Kidney (tissue), 14 donors: ENCODE measurements around the gene OR1E1. TPM values are rescaled to one million over a fixed set of nuclear protein-coding genes. Genes with fewer than 3 reads are reported as not detected.
"Not testable (repeated sequence)": the region's sequence is repeated elsewhere in the genome, so short reads cannot be mapped to it uniquely, and the experiment has no call there.

ENCODE experiments used
- DNase-seq, 5 donors: peaks; one replicate each; pipeline ENCODE4 v3.0.0-alpha.2; 2013 to 2020
- FAIRE-seq: peaks from 2 replicates; lab custom pipeline; 2012; peaks lifted over from hg19 to GRCh38; lab: Jason Lieb, UNC
- H3K27ac ChIP-seq, 2 donors: one replicate each; pipeline ENCODE4 v1.7.0; 2013; ENCODE audit warnings: low read depth in 2 of 2, low read length in 2 of 2, inconsistent platforms in 1 of 2
- H3K27me3 ChIP-seq: one replicate; pipeline ENCODE4 v1.7.1; 2013; ENCODE audit warnings: low read length, inconsistent platforms; ENCODE audit not compliant: control insufficient read depth, insufficient read depth
- H3K36me3 ChIP-seq, 3 donors: one replicate each; pipeline versions ENCODE4 v1.7.0 to v1.7.1; 2013; ENCODE audit warnings: low read length in 3 of 3, control low read depth in 1 of 3, inconsistent platforms in 1 of 3; ENCODE audit not compliant: insufficient read depth in 3 of 3, control insufficient read depth in 2 of 3
- H3K4me1 ChIP-seq, 3 donors: one replicate each; pipeline versions ENCODE4 v1.7.0 to v1.7.1; 2013; ENCODE audit warnings: low read length in 3 of 3, inconsistent platforms in 1 of 3, low read depth in 1 of 3; ENCODE audit not compliant: control insufficient read depth in 2 of 3, insufficient read depth in 2 of 3
- H3K4me3 ChIP-seq, 3 donors: one replicate each; pipeline versions ENCODE4 v1.7.0 to v1.8.1; 2013; ENCODE audit warnings: low read length in 3 of 3, control low read depth in 1 of 3, inconsistent platforms in 1 of 3
- H3K9ac ChIP-seq, 3 donors: one replicate each; pipeline versions ENCODE4 v1.7.0 to v1.7.1; 2013; ENCODE audit warnings: low read length in 3 of 3, control low read depth in 1 of 3, inconsistent platforms in 1 of 3
- H3K9me3 ChIP-seq, 3 donors: one replicate each; pipeline versions ENCODE4 v1.7.0 to v1.7.1; 2013; ENCODE audit warnings: low read length in 3 of 3, control low read depth in 1 of 3, inconsistent platforms in 1 of 3; ENCODE audit not compliant: control insufficient read depth in 2 of 3, insufficient read depth in 1 of 3
- intact Hi-C: fragments of 100-400 bp; cut with DNase I; formaldehyde crosslinking; loops from one replicate; pipeline ENCODE4 v1.11.1; 2022
- polyA plus RNA-seq: library from polyadenylated mRNA; stranded (reverse); fragments of 350-450 nt; fragmentation: Illumina TruSeq; extraction: RNeasy Lipid Tissue Mini Kit (QIAGEN cat#74804); gene quantifications from one replicate; pipeline ENCODE4 v1.2.3, GENCODE V29; 2014; ENCODE audit warnings: low read depth, low replicate concordance; ENCODE audit not compliant: insufficient read depth
- total RNA-seq: library from RNA; stranded (reverse); fragmentation: NEBNext Ultra II Directional; extraction: Animal tissue kit (Norgen Biotek cat#: 25700); gene quantifications from one replicate; pipeline ENCODE4 v1.2.1, GENCODE V29; 2021
- TF ChIP-seq, protein P1 (sequence below): IDR thresholded peaks from 3 replicates; pipeline ENCODE4 v1.5.1; 2012; ENCODE audit warnings: mild to moderate bottlenecking, moderate library complexity, borderline replicate concordance; ENCODE audit not compliant: insufficient read depth; ENCODE audit errors: extremely low read depth
- donor health status: control.
- donor health status: control.
- donor health status: control.
- donor health status: control.
- donor health status: control.
- donor health status: DM: yes; HTN: yes; CAD: no.
- donor health status: Normal renal cell carcinoma (clear cell type).

OR1E1 gene
- total and polyA plus RNA-seq, 2 donors from 2014 or later = not detected

GRCh38 chr17:3401786-3402185 is 3.6 kb upstream of the OR1E1 start:
- no peak for FAIRE-seq
- Histone ChIP-seq H3K27me3 (no peaks in the 10 kb centered on the region), H3K9me3 (peaks cover 0 to 4% (median 0%) of the 10 kb centered on the region in 3 donors), H3K36me3 (no peaks in the 10 kb centered on the region), H3K9ac (no peak overlapping the region), H3K4me3 (no peak overlapping the region), H3K27ac (no peak overlapping the region), H3K4me1 (no peaks in the 10 kb centered on the region)
- intact Hi-C loops = no loop called here
- TF ChIP-seq, protein P1, sequence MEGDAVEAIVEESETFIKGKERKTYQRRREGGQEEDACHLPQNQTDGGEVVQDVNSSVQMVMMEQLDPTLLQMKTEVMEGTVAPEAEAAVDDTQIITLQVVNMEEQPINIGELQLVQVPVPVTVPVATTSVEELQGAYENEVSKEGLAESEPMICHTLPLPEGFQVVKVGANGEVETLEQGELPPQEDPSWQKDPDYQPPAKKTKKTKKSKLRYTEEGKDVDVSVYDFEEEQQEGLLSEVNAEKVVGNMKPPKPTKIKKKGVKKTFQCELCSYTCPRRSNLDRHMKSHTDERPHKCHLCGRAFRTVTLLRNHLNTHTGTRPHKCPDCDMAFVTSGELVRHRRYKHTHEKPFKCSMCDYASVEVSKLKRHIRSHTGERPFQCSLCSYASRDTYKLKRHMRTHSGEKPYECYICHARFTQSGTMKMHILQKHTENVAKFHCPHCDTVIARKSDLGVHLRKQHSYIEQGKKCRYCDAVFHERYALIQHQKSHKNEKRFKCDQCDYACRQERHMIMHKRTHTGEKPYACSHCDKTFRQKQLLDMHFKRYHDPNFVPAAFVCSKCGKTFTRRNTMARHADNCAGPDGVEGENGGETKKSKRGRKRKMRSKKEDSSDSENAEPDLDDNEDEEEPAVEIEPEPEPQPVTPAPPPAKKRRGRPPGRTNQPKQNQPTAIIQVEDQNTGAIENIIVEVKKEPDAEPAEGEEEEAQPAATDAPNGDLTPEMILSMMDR = no peak
- DNase-seq = no peak

- Histone ChIP-seq H3K9ac (no peak overlapping the region), H3K27ac (no peak overlapping the region), H3K4me1 (no peaks in the 10 kb centered on the region), H3K4me3 (no peak overlapping the region), H3K27me3 (no peaks in the 10 kb centered on the region), H3K36me3 (no peaks in the 10 kb centered on the region), H3K9me3 (no peaks in the 10 kb centered on the region)
- TF ChIP-seq, protein P1 = no peak
- no peak for DNase-seq
- intact Hi-C loops = no loop called here
- no peak for FAIRE-seq
Measured at GRCh38 chr17:3400055-3400454, 1.8 kb upstream of the OR1E1 start.

- peak in 1 of 5 donors; percentile 28 for DNase-seq
- H3K36me3 ChIP-seq, H3K27me3 ChIP-seq, FAIRE-seq, H3K9ac ChIP-seq, H3K27ac ChIP-seq, H3K4me3 ChIP-seq, H3K9me3 ChIP-seq, H3K4me1 ChIP-seq, intact Hi-C loops: not testable (repeated sequence)
Measured at GRCh38 chr17:3397801-3398200, 409 bp downstream of the OR1E1 start.

DNA sequence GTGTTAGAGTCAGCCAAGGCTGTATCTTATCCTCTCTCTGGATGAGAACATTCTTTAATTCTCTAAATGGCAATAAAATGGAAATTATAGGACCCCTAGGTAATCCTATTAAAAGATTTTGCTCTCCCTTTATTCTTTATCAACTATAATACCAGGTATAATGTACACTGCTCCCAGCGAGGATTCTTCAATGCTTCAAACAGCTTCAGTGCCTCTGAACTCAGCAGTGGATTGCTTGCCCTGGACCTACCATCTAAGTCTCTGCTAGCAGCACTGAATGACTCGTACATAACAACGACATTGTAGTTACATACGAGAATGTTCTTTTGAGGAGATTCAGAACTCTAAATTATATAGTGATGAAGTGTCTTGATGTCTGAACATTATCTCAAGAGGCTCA is 8.4 kb downstream of the OR1E1 start:
- Histone ChIP-seq H3K4me3 (no peak overlapping the region), H3K4me1 (no peaks in the 10 kb centered on the region), H3K27me3 (no peaks in the 10 kb centered on the region), H3K9me3 (peaks cover 0 to 3% (median 0%) of the 10 kb centered on the region in 3 donors), H3K27ac (no peak overlapping the region), H3K36me3 (no peaks in the 10 kb centered on the region), H3K9ac (no peak overlapping the region)
- TF ChIP-seq, protein P1 = no peak
- intact Hi-C loops = no loop called here
- DNase-seq (no peak), FAIRE-seq (no peak)
